Ishikawa (cell line): ENCODE measurements around the gene DISP2.

ENCODE experiments used
- CEBPB ChIP-seq: IDR thresholded peaks from 2 replicates; pipeline ENCODE4 v1.6.1; 2012
- EGR1 ChIP-seq: IDR thresholded peaks from 2 replicates; pipeline ENCODE4 v1.6.1; 2012
- EP300 ChIP-seq: IDR thresholded peaks from 2 replicates; pipeline ENCODE4 v1.6.1; 2012; ENCODE audit warnings: borderline replicate concordance
- MAX ChIP-seq: IDR thresholded peaks from 2 replicates; pipeline ENCODE4 v1.6.1; 2012
- RAD21 ChIP-seq: IDR thresholded peaks from 2 replicates; pipeline ENCODE4 v1.6.1; 2012; ENCODE audit warnings: low read depth
- TEAD4 ChIP-seq: IDR thresholded peaks from 2 replicates; pipeline ENCODE4 v1.6.1; 2012
- ZBTB7A ChIP-seq: IDR thresholded peaks from 2 replicates; pipeline ENCODE4 v1.6.1; 2012; ENCODE audit warnings: low read depth

GRCh38 chr15:40344631-40345120, 13.3 kb upstream of the DISP2 start:
- TF ChIP-seq EP300 (no peak), MAX (no peak), EGR1 (no peak), ZBTB7A (no peak), CEBPB (no peak), TEAD4 (no peak), RAD21 (peak; percentile 83)
